Cardiac fibroblast (primary cell): ENCODE data around the gene DIDO1.

Source experiments
- DNase-seq, 2 donors: peaks; one replicate each; pipeline versions ENCODE4 v3.0.0 to v3.0.0-alpha.2; 2010; ENCODE audit warnings: low read depth in 2 of 2
- H3K4me3 ChIP-seq, 2 donors: replicated peaks in 1 of 2; 1 replicate in 1 of 2; 2 replicates in 1 of 2; pipeline ENCODE4 v1.5.1; 2011; ENCODE audit warnings: low read depth in 2 of 2, low read length in 2 of 2, mild to moderate bottlenecking in 2 of 2, moderate library complexity in 1 of 2
- TF ChIP-seq, protein P1 (sequence below): IDR thresholded peaks from one replicate; pipeline ENCODE4 v1.5.1; 2011; ENCODE audit warnings: low read depth, mild to moderate bottlenecking, low read length, inconsistent platforms

DIDO1 gene

DNA sequence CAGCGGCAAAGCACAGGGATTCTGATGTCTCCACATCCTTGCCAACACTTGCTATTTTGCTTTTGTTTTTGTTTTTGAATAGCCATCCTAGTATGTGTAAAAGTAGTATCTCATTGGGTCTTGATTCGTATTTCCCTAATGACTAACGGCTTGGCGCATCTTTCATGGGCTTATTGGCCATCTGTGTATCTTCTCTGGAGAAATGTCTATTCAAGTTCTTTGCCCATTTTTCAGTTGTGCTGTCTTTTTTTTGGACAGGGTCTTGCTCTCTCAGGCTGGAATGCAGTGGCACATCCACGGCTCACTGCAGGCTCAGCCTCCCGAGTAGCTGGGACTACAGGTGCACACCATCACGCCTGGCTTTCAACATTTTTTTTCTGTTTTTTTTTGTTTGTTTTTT lies 82.1 kb downstream of the DIDO1 start:
- H3K4me3 ChIP-seq, result no peak overlapping the region
- TF ChIP-seq, protein P1, sequence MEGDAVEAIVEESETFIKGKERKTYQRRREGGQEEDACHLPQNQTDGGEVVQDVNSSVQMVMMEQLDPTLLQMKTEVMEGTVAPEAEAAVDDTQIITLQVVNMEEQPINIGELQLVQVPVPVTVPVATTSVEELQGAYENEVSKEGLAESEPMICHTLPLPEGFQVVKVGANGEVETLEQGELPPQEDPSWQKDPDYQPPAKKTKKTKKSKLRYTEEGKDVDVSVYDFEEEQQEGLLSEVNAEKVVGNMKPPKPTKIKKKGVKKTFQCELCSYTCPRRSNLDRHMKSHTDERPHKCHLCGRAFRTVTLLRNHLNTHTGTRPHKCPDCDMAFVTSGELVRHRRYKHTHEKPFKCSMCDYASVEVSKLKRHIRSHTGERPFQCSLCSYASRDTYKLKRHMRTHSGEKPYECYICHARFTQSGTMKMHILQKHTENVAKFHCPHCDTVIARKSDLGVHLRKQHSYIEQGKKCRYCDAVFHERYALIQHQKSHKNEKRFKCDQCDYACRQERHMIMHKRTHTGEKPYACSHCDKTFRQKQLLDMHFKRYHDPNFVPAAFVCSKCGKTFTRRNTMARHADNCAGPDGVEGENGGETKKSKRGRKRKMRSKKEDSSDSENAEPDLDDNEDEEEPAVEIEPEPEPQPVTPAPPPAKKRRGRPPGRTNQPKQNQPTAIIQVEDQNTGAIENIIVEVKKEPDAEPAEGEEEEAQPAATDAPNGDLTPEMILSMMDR, result no peak
- DNase-seq, result no peak

DNA sequence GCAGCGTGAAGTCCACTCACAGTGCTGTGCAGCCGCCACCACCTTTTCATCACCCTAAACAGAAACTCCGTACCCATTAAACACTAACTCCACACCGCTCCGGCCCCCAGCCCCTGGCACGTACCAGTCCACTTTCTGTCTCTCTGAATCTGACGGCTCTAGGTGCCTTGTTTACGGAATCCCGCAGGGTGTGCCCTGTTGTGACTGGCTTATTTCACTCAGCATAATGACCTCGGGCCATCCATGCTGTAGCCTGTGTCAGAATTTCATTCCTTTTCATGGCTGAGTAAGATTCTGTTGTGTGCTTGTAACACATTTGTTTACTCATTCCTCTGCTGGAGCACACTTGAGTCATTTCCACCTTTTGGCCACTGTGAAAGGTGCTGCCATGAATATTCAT lies 82.6 kb downstream of the DIDO1 start:
- TF ChIP-seq, protein P1, result no peak
- DNase-seq, result no peak
- no peak overlapping the region for H3K4me3 ChIP-seq

DNA sequence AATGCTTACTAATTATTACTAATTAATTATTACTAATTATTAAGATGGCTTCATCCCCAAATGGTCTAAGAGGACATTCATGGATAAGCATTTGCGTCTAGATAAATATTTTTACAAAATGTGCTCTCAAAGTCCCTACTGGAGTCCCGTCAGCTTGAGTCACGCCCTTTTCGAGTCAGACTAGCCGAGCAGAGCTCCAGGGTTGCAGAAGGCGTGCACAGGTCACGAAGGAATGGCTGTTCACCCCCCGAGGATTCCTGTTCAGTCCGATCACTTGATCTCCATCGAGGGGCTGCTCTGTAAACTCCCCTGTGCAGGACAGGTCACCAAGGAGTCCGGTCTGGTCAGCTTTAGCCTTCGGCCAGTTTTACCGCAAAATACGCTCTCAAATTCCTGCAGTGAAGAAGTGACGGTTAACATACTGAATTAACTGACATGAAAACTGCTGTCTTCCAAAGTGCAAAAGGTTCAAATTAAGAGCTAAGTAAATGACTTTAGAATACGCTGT lies 84.5 kb downstream of the DIDO1 start:
- TF ChIP-seq, protein P1, result no peak

DNA sequence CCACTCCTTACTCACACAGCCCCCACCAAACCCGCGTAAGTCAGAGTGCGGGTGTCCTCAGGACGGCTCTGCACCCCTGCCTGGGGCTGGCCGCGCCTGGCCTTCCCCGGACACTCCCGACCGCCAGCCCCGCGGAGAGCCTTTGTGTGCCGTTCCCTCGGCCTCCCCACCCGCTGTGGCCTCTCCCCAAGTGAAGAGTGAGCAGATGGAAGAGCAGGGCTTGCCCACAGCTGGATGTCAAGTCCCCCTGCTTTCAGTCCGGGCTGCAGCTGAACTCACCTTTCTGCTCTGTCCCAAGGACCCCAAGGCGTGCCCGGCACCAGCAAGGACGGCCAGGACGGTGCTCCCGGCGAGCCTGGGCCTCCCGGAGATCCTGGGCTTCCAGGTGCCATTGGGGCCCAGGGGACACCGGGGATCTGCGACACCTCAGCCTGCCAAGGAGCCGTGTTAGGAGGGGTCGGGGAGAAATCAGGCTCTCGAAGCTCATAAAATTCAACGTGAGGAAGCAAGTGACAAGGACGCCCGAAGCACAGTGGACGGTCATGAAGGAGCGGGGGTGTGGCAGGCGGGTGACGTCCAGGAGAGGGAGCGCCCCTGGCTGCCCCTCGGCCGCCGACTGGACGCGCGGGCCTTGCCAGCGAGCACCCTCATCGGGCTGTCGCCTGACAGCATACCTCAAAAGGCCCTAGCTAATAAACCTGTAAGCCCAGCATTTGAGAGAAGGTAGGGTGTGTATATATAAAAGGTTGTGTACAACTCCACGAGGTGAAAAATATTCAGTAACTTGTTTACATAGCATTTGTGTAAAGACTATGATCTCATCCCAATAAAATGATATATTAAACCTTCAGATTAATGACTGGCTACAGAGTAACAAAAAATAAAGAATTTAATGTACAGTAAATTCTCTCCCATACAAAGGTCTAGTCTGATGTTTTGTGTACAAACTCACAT lies 85.8 kb downstream of the DIDO1 start:
- DNase-seq, result no peak
- TF ChIP-seq, protein P1, result no peak

More for the DNA sequence above, 84.5 kb downstream of the DIDO1 start:
- DNase-seq, result no peak
- H3K4me3 ChIP-seq, result no peak overlapping the region

DNA sequence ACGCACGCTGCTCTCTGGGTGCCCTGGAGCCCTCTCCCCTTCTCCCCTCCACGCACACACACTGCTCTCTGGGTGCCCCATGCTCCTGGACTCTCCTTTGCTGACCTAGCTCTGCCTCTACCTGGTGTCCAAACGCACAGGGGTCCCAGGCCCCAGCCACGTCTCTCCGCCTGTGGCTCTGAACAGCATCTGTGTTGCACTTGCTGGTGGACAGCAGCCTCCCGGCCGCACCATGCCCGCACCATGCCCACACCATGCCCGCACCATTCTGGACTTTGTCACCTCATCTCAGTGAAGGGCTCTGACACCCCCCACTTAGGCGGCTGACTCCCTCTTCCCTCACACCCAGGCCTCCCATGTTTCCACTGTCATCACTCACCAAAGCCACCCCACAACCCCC lies 86.5 kb downstream of the DIDO1 start:
- TF ChIP-seq, protein P1, result no peak
- DNase-seq, result no peak
- no peak overlapping the region for H3K4me3 ChIP-seq

More for the DNA sequence above, 85.8 kb downstream of the DIDO1 start:
- no peak overlapping the region for H3K4me3 ChIP-seq

DNA sequence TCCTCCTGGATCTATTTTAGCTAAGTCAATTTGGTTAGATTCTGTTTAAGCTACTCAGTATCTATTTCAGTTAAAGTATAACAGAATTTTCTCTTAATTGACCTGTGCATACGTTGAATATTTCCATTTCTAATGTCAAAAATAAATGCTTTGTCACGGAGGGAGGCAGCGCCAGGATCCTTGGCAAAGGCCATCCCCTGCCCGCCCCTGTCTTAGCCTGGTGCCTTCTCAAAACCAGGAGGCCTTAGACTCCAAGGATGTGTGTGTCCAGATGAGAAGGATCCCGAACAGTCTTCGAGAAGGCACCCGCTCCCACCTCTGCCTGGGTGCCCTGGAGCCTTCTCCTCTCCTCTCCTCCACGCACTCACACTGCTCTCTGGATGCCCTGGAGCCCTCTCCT lies 87.0 kb downstream of the DIDO1 start:
- no peak overlapping the region for H3K4me3 ChIP-seq

More for the DNA sequence above, 87.0 kb downstream of the DIDO1 start:
- no peak for DNase-seq
- TF ChIP-seq, protein P1, result no peak
